Measurements from ENCODE around the gene TMEM183A. TPM values are rescaled to one million over a fixed set of nuclear protein-coding genes. Genes with fewer than 3 reads are reported as not detected.

TMEM183A gene
- total RNA-seq, 1 experiment from 2014 or later = 119 TPM

GRCh38 chr1:202966006-202966898, 40.9 kb upstream of the TMEM183A start:
- H3K27ac ChIP-seq (ENCODE audit: low read length) = no peak overlapping the region
- H3K4me3 ChIP-seq (ENCODE audit: low read length) = peak overlapping the region; percentile 99
- TF ChIP-seq EZH2 (IDR thresholded peaks at IDR 0.05; ENCODE audit: low read length, unreplicated experiment) (no peak), CTCF (conservative IDR thresholded peaks at IDR 0.05; ENCODE audit: low read depth, low read length) (no peak)
- H3K9ac ChIP-seq (ENCODE audit: low read length) = peak overlapping the region; percentile 89
- no peak for DNase-seq
- H3K79me2 ChIP-seq (ENCODE audit: low read length) = peaks cover 13% of the 10 kb centered on the region
- peak; percentile 12 for ATAC-seq
- BruUV-seq (replicated peaks) = TSS peak; percentile 43
- no peaks in the 10 kb centered on the region for H3F3A ChIP-seq (ENCODE audit: low read length, unreplicated experiment)
- H3K4me1 ChIP-seq (ENCODE audit: insufficient read depth, low read length) = peaks cover 19% of the 10 kb centered on the region
- no peaks in the 10 kb centered on the region for H3K9me2 ChIP-seq (replicated peaks; ENCODE audit: low read length)
- no peaks in the 10 kb centered on the region for H3K9me3 ChIP-seq (ENCODE audit: low read length)
- intact Hi-C loops (cut with micrococcal nuclease) = no loop called here
- CTCF ChIA-PET = no interaction called here
- POLR2A ChIA-PET (ENCODE audit: unreplicated experiment) = no interaction called here
- H3K4me2 ChIP-seq (ENCODE audit: low read length) = peak overlapping the region; percentile 93
- H4K20me1 ChIP-seq (ENCODE audit: low read length) = no peaks in the 10 kb centered on the region
- H3K36me3 ChIP-seq (ENCODE audit: low read depth, low read length) = peaks cover 22% of the 10 kb centered on the region; the same call in 1 of the 2 replicates
- peak overlapping the region; percentile 99 for H2AFZ ChIP-seq (ENCODE audit: low read length)
- H3K27me3 ChIP-seq (ENCODE audit: low read length) = no peaks in the 10 kb centered on the region

GRCh38 chr1:202967684-202968281, 39.4 kb upstream of the TMEM183A start:
- TF ChIP-seq EZH2phosphoT487 (IDR thresholded peaks at IDR 0.05; ENCODE audit: borderline replicate concordance, low read length) (no peak), EZH2 (IDR thresholded peaks at IDR 0.05; ENCODE audit: low read length, unreplicated experiment) (no peak), CTCF (conservative IDR thresholded peaks at IDR 0.05; ENCODE audit: low read depth, low read length) (no peak)
- Histone ChIP-seq H3K9me2 (replicated peaks; ENCODE audit: low read length) (no peaks in the 10 kb centered on the region), H3F3A (ENCODE audit: low read length, unreplicated experiment) (no peaks in the 10 kb centered on the region), H3K36me3 (ENCODE audit: low read depth, low read length) (peaks cover 13% of the 10 kb centered on the region; the same call in 1 of the 2 replicates), H3K4me2 (ENCODE audit: low read length) (peak overlapping the region; percentile 86), H3K27ac (ENCODE audit: low read length) (no peak overlapping the region), H4K20me1 (ENCODE audit: low read length) (no peaks in the 10 kb centered on the region), H3K27me3 (ENCODE audit: low read length) (peaks cover 10% of the 10 kb centered on the region), H3K79me2 (ENCODE audit: low read length) (peaks cover 13% of the 10 kb centered on the region), H2AFZ (ENCODE audit: low read length) (peak overlapping the region; percentile 95), H3K4me1 (ENCODE audit: insufficient read depth, low read length) (peaks cover 19% of the 10 kb centered on the region), H3K4me3 (ENCODE audit: low read length) (peak overlapping the region; percentile 75), H3K9me3 (ENCODE audit: low read length) (no peaks in the 10 kb centered on the region), H3K9ac (ENCODE audit: low read length) (peak overlapping the region; percentile 49)
- POLR2A ChIA-PET (ENCODE audit: unreplicated experiment) = no interaction called here
- ATAC-seq (no peak), DNase-seq (no peak)
- CTCF ChIA-PET = no interaction called here
- BruUV-seq (replicated peaks) = no TSS peak
- intact Hi-C loops (cut with micrococcal nuclease) = loop anchor here (1.0 to 2.0 kb wide), 3 partner anchors 31 to 157 kb away; partner anchors contain the start of gene PCAT6

Measured in PC-3 (cell line).